ENCODE results near the gene TSKU. TPM values are rescaled to one million over a fixed set of nuclear protein-coding genes. Genes with fewer than 3 reads are reported as not detected.

Gene TSKU
- total RNA-seq, 1 experiment from 2014 or later: 40.6 TPM

DNA sequence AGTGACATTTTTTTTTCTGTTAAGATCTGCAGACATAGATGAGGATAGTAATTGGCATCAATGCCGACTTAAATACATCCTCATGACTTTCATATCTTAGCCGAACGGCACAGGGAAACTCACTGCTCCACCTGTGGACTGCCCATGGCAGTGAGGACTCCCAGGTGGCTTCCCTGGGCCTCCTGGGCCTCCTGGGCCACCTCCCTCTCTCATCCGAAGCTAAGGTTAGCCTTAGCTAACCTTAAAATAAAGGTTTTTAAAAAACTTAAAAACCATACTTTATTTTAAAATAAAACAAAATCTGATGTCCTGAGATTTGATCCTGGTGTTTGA, 38.1 kb upstream of the TSKU start:
- ChIA-PET CTCF (no interaction called here), POLR2A (no interaction called here)
- no peak for DNase-seq
- intact Hi-C loops (cut with micrococcal nuclease; ENCODE audit: unreplicated experiment): loop anchor here (2.0 kb wide), 1 partner anchor 26 kb away; no protein-coding TSS in a partner anchor
- no peaks in the 10 kb centered on the region for H3K9me3 ChIP-seq
- no peak overlapping the region for H3K4me3 ChIP-seq (ENCODE audit: low read depth, low read length)
- no peak overlapping the region for H3K4me3 Mint-ChIP-seq (ENCODE audit: unreplicated experiment)
- peaks cover 17% of the 10 kb centered on the region for H3K4me1 ChIP-seq
- no peaks in the 10 kb centered on the region for H3K9me3 Mint-ChIP-seq (ENCODE audit: unreplicated experiment)
- no peaks in the 10 kb centered on the region for H3K36me3 Mint-ChIP-seq (ENCODE audit: insufficient read depth, unreplicated experiment)
- TF ChIP-seq, protein P1, sequence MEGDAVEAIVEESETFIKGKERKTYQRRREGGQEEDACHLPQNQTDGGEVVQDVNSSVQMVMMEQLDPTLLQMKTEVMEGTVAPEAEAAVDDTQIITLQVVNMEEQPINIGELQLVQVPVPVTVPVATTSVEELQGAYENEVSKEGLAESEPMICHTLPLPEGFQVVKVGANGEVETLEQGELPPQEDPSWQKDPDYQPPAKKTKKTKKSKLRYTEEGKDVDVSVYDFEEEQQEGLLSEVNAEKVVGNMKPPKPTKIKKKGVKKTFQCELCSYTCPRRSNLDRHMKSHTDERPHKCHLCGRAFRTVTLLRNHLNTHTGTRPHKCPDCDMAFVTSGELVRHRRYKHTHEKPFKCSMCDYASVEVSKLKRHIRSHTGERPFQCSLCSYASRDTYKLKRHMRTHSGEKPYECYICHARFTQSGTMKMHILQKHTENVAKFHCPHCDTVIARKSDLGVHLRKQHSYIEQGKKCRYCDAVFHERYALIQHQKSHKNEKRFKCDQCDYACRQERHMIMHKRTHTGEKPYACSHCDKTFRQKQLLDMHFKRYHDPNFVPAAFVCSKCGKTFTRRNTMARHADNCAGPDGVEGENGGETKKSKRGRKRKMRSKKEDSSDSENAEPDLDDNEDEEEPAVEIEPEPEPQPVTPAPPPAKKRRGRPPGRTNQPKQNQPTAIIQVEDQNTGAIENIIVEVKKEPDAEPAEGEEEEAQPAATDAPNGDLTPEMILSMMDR (IDR thresholded peaks at IDR 0.05; ENCODE audit: insufficient read depth in 1 of 2, low read depth in 1 of 2, low read length in 1 of 2, severe bottlenecking in 1 of 2, unreplicated experiment in 1 of 2): no peak
- BruUV-seq (replicated peaks): no TSS peak
- H3K27me3 Mint-ChIP-seq (ENCODE audit: insufficient read depth, unreplicated experiment): no peaks in the 10 kb centered on the region
- H3K36me3 ChIP-seq (ENCODE audit: control insufficient read depth, insufficient read depth, low read length): no peaks in the 10 kb centered on the region
- H3K4me1 Mint-ChIP-seq (ENCODE audit: low read depth, unreplicated experiment): peaks cover 18% of the 10 kb centered on the region
- no peak overlapping the region for H3K27ac Mint-ChIP-seq (ENCODE audit: unreplicated experiment)
- no peaks in the 10 kb centered on the region for H3K27me3 ChIP-seq (replicated peaks; ENCODE audit: control insufficient read depth, insufficient read depth, low read length)

DNA sequence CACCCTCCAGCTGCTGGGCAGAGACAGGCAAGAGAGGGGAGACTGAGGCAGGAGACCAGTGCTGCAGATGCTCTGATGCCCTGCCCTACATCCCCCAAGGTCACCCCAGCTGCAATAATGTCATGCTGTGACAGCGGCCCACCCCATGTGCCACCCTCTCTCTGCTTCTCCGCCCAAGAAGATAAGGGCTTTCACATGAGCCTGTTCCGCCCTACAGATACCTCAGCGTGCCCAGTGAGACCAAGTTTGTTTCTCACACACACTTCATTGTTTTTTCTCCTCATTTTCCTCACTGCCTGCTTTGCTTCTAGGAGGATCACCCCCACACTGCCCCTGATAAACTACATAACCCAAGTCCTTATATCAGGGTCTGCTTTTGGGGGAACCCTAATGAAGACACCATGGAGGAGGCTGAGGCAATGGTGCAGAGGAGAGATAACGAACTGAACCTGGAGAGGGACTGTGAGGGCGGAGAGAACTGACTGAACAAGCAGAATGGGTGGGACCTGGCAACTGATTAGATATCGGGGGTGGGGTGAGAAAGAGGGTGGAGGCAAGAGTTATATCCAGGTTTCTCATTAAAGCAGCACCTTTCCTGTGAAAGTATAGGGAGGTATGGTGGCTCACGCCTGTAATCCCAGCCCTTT, 37.5 kb upstream of the TSKU start:
- Mint-ChIP-seq H3K9me3 (ENCODE audit: unreplicated experiment) (no peaks in the 10 kb centered on the region), H3K4me3 (ENCODE audit: unreplicated experiment) (no peak overlapping the region), H3K36me3 (ENCODE audit: insufficient read depth, unreplicated experiment) (no peaks in the 10 kb centered on the region), H3K4me1 (ENCODE audit: low read depth, unreplicated experiment) (peaks cover 18% of the 10 kb centered on the region), H3K27ac (ENCODE audit: unreplicated experiment) (no peak overlapping the region), H3K27me3 (ENCODE audit: insufficient read depth, unreplicated experiment) (no peaks in the 10 kb centered on the region)
- DNase-seq: peak; percentile 41 to 65
- intact Hi-C loops (cut with micrococcal nuclease; ENCODE audit: unreplicated experiment): loop anchor here (2.0 kb wide), 1 partner anchor 25 kb away; no protein-coding TSS in a partner anchor
- no TSS peak for BruUV-seq (replicated peaks)
- Histone ChIP-seq H3K9me3 (no peaks in the 10 kb centered on the region), H3K36me3 (ENCODE audit: control insufficient read depth, insufficient read depth, low read length) (no peaks in the 10 kb centered on the region), H3K4me1 (peaks cover 17% of the 10 kb centered on the region), H3K4me3 (ENCODE audit: low read depth, low read length) (no peak overlapping the region), H3K27me3 (replicated peaks; ENCODE audit: control insufficient read depth, insufficient read depth, low read length) (no peaks in the 10 kb centered on the region)
- TF ChIP-seq, protein P1 (IDR thresholded peaks at IDR 0.05; ENCODE audit: insufficient read depth in 1 of 2, low read depth in 1 of 2, low read length in 1 of 2, severe bottlenecking in 1 of 2, unreplicated experiment in 1 of 2): no peak
- ChIA-PET CTCF (no interaction called here), POLR2A (no interaction called here)

DNA sequence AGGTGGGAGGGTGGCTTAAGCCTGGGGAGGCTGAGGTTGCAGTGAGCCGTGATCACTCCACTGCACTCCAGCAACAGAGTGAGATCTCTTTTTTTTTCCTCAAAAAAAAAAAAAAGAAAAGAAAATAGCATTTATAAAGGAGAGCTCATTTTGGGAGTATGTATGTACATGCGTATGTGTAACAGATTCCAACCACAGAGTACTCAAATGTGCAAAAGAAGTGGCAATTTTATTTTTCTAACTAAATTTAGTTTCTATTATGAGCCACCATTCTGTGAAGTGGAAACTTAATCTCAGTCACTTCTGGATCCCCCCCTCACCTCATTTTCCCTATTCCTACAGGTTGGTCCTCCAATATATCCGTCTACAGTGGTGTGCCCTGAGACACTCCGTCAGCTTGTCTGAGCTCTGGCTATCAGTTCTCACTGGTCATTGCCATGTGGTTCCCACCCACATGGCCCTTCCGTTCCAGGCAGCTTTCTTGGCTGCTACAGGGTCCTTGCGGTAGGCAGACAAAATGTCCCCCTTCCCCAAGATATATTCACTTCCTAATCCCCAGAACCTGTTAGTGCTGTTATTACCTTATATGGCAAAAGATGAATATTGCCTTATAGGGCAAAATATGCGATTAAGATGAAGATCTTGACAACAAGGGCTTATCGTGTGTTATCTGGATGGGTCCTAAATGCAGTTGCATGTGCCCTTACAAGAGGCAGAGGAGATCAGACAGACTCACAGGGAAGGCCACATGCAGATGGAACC, 35.8 kb upstream of the TSKU start:
- H3K9me3 Mint-ChIP-seq (ENCODE audit: unreplicated experiment): no peaks in the 10 kb centered on the region
- no peaks in the 10 kb centered on the region for H3K27me3 Mint-ChIP-seq (ENCODE audit: insufficient read depth, unreplicated experiment)
- Histone ChIP-seq H3K9me3 (no peaks in the 10 kb centered on the region), H3K27me3 (replicated peaks; ENCODE audit: control insufficient read depth, insufficient read depth, low read length) (no peaks in the 10 kb centered on the region), H3K4me3 (ENCODE audit: low read depth, low read length) (no peak overlapping the region), H3K36me3 (ENCODE audit: control insufficient read depth, insufficient read depth, low read length) (no peaks in the 10 kb centered on the region), H3K4me1 (peaks cover 17% of the 10 kb centered on the region)
- TF ChIP-seq, protein P1 (IDR thresholded peaks at IDR 0.05; ENCODE audit: insufficient read depth in 1 of 2, low read depth in 1 of 2, low read length in 1 of 2, severe bottlenecking in 1 of 2, unreplicated experiment in 1 of 2): no peak
- no TSS peak for BruUV-seq (replicated peaks)
- no peak overlapping the region for H3K27ac Mint-ChIP-seq (ENCODE audit: unreplicated experiment)
- peaks cover 18% of the 10 kb centered on the region for H3K4me1 Mint-ChIP-seq (ENCODE audit: low read depth, unreplicated experiment)
- no peak overlapping the region for H3K4me3 Mint-ChIP-seq (ENCODE audit: unreplicated experiment)
- intact Hi-C loops (cut with micrococcal nuclease; ENCODE audit: unreplicated experiment): no loop called here
- no peak for DNase-seq
- POLR2A ChIA-PET: interaction anchor here (0.7 kb wide), 1 partner anchor 9 kb away, joined by 3 read pairs; no protein-coding TSS in a partner anchor
- no peaks in the 10 kb centered on the region for H3K36me3 Mint-ChIP-seq (ENCODE audit: insufficient read depth, unreplicated experiment)
- CTCF ChIA-PET: interaction anchor here (0.6 to 0.8 kb wide), 2 partner anchors 13 to 303 kb away, joined by 3 to 10 read pairs; no protein-coding TSS in a partner anchor

Measured in Caco-2 (cell line).